GM18526 (cell line): ENCODE results near the gene KPNA6.

ENCODE experiments used
- POLR2A ChIP-seq: IDR thresholded peaks from 3 replicates; pipeline ENCODE4 v1.6.1; 2011; ENCODE audit not compliant: insufficient read length; ENCODE audit errors: extremely low read depth

The KPNA6 gene

DNA sequence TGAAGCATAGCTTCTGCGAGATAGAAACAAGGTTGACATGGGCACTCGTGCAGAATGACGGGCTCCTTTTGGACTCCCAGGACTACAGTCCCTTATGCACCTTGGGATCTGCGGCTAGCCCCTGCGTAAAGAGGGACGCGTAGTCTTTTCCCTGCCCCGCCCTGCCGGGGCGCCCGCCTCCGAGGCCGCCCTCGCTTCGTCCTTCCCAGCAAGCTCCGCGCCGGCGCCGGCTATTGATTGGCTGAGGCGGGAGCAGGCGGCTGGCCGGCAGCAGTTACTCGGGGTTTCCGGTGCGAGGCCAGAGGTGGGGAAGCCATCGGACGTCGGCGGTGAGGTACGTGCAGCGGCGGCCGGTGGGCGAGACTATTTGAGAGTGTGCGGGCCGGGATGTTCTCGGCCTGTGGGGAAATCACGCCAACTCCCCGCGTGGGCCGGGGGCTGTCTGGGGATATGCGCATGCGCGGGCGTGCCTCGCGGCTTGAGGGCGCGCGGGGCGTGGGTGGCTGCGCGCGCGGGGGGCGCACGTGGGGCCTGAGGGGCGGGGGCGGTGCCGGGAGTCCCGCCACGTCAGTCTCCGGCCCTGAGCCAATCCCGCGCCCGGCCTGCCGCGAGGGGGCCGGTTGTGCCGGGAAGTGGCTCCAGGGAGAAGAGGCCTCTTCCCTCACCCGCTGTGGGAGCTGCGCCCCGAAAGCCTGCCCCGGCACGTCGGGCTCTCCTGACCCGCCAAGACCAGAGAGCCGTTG lies 71.8 kb downstream of the KPNA6 start, which contains the start of gene TXLNA:
TSS of gene TXLNA (plus strand) at position 233 of the 743 bp plus-strand sequence. CDS start 671 bp downstream, outside the sequence.
- TF ChIP-seq POLR2A: peak; percentile 85

DNA sequence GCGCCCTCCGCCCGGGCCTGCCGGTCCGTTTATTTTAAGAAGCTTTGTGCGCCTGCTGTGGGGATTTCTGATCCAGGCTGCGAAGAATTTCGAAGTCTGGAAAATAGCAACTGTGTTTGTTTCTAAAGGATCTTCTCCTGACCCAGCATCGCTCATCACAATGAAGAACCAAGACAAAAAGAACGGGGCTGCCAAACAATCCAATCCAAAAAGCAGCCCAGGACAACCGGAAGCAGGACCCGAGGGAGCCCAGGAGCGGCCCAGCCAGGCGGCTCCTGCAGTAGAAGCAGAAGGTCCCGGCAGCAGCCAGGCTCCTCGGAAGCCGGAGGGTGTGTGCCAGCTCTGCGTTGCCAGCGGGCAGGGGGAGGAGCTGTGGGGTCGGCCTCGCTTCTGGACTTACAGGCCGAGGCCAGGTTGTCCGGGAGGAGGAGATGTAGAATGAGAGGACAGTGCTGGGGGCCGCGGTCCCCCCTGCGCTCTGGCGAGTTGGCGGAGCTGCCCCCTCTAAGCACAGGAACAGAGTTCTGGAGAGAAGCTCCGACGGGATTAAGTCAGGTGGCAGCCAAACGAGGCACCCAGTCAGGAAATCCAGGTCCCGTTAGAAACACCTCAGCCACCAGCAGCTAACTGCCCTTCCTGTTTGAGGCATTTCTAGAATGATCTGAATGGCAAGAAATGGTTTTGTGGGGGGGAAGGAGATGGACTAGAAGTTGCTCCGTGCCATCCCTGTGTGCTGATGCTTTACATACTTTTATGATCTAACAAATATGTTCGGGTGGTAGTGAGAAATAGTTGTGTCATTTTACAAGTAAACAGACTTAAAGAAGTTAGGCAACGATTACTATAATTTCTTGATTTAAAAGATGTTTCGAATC lies 72.6 kb downstream of the KPNA6 start:
- TF ChIP-seq POLR2A: no peak

DNA sequence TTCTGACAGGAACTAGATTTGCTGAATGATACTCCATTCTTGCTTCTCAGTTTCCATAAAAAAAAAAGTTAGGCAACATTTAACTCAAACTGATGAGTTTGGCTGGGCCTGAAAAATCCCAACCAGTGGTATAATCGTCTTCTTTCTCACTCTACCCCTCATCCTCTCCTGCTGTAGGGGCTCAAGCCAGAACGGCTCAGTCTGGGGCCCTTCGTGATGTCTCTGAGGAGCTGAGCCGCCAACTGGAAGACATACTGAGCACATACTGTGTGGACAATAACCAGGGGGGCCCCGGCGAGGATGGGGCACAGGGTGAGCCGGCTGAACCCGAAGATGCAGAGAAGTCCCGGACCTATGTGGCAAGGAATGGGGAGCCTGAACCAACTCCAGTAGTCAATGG lies 73.2 kb downstream of the KPNA6 start:
- no peak for TF ChIP-seq POLR2A

DNA sequence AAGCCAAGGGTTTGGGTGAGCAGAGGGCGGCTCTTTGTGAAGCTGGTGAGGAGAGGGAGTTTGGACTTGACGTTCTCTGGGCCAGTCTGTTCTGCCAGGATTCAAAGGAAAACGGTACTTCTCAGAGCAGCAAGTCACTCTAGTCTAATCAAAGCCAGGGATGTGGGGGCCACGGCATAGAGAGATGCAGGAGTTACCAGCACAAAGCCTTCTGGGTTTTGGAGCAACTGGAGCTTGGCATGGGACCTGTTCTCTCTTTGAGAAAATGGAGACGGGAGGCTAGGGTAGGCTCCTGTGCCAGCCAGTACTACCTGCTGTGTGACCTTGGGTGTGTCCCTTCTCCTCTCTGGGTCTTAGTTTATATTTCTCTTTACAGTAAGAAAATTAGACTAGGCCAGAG lies 73.7 kb downstream of the KPNA6 start:
- no peak for TF ChIP-seq POLR2A

DNA sequence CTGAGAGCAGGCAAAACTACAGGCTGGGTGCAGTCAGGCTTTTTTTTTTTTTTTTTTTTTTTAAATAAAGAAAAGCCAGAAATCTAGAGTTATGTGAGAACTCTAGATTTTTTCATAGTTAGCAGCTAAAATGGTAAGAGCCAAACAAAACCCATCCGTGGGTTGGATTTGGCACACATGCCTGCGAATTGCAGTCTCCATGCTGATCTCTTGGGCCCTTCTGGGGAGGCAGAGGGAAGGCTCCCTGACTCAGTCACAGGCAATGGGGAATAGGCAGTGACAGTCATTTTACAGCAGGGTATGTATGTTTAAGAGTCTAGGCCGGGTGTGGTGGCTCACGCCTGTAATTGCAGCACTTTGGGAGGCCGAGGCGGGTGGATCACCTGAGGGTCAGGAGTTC lies 74.2 kb downstream of the KPNA6 start:
- TF ChIP-seq POLR2A: no peak

DNA sequence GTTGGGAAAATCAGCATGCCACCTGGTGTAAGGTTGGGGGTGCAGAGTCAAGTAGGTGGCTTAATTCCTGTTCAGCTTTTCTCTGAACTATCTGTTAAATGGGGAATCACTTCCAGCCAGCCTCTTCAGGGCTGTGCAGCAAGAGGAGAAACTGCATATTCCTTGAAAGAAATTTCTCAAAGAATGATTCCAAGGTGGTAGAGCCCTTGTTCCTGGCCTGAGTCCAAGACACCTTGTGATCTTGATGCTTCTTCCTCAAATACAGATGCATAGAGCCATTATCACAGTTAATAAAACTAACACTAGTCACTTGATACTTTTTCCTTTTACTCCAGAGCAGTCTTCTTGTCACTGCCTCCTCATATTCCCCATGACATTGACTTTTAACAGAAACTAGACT lies 76.8 kb downstream of the KPNA6 start:
- no peak for TF ChIP-seq POLR2A

DNA sequence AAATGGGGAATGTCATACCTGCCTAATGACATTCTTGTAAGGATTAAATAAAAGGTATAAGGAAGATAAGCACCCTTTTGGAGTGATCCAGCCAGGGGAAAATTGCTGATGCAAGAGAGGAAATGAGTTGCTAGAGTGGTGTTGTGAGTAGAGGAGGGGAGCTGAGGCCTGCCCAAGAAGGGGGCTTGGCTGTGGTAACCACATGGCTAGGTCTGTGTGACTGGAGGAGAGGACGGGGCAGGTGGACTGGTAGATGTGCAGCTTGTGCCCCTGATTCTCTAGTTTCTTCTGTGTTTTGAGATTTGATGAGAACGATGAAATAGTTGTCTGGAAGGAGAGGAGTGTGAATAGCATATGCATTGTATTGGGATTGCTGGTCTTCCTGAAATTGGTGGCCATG lies 78.2 kb downstream of the KPNA6 start:
- TF ChIP-seq POLR2A: no peak

DNA sequence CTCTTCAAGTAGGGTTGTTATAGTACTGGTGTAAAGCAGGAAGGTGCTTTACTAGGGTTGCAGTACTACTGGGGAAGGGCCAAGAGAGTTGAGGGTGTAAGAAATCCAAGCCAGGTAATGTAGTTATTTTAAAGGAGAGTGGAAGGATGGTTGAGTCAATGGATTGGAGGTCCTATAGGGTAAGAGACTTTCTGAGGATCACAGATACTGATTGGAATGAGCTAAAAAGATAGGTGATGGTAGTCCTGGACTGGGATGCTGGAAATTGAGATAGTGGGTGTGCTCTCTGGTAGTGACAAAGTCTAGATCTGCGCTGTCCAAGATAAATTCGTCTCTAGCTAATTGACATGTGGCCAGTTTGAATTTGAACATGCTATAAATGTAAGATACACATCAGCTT lies 78.6 kb downstream of the KPNA6 start:
- TF ChIP-seq POLR2A: no peak

DNA sequence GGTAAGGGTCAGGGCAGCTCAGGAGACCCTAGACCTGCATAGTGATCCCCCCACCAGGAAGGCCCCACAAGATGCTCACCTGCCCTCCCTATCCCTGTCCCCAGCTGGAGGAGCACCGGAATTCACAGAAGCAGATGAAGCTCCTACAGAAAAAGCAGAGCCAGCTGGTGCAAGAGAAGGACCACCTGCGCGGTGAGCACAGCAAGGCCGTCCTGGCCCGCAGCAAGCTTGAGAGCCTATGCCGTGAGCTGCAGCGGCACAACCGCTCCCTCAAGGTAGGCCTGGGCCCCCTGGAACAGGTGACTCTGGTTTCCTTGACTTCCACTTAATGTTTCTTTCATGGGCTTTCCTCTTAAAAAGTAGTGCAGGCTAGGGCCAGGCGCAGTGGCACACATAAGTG lies 80.0 kb downstream of the KPNA6 start:
- no peak for TF ChIP-seq POLR2A

DNA sequence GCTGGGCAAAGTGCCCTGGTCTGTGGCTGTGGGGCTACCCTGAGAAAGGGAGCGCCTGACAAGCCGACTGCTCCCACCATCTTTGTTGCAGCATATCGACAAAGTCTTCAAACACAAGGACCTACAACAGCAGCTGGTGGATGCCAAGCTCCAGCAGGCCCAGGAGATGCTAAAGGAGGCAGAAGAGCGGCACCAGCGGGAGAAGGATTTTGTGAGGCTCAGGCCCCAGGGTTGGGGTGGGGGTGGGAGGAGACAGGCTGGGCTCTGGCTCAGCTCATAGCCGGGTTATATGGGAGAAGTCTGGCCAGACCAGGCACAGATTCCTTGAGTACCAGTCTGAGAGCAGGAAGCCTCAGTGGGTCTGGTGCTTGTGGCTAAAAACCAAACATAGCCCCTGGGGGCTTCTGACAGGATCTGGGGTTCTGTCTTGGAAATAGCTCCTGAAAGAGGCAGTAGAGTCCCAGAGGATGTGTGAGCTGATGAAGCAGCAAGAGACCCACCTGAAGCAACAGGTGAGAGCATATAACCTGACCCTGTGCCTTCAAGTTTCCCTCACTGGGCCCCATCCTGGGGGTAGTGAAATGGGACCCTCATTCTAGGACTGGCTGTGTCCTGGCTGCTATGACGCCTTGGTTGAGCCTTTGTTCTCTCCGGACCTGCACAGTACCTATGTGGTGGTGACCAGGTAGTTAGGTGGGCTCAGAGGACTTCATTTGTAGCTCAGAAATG lies 84.5 kb downstream of the KPNA6 start:
- no peak for TF ChIP-seq POLR2A

DNA sequence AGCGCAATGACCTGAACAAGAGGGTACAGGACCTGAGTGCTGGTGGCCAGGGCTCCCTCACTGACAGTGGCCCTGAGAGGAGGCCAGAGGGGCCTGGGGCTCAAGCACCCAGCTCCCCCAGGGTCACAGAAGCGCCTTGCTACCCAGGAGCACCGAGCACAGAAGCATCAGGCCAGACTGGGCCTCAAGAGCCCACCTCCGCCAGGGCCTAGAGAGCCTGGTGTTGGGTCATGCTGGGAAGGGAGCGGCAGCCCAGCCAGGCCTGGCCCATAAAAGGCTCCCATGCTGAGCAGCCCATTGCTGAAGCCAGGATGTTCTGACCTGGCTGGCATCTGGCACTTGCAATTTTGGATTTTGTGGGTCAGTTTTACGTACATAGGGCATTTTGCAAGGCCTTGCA lies 87.1 kb downstream of the KPNA6 start:
- TF ChIP-seq POLR2A: no peak

DNA sequence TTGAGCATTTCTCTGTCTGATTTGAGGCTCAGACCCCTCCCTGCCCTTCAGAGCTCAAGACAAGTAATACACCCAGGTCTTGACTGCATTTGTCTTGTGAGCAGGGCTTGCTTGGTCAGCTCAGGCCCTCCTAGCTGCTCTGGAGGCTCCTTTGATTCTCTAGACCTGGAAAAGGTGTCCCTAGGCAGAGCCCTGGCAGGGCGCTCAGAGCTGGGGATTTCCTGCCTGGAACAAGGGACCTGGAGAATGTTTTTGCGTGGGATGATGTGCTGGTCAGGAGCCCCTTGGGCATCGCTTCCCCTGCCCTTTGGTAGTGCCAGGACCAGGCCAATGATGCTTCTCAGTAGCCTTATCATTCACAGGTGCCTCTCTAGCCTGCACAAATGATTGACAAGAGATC lies 87.7 kb downstream of the KPNA6 start:
- no peak for TF ChIP-seq POLR2A

DNA sequence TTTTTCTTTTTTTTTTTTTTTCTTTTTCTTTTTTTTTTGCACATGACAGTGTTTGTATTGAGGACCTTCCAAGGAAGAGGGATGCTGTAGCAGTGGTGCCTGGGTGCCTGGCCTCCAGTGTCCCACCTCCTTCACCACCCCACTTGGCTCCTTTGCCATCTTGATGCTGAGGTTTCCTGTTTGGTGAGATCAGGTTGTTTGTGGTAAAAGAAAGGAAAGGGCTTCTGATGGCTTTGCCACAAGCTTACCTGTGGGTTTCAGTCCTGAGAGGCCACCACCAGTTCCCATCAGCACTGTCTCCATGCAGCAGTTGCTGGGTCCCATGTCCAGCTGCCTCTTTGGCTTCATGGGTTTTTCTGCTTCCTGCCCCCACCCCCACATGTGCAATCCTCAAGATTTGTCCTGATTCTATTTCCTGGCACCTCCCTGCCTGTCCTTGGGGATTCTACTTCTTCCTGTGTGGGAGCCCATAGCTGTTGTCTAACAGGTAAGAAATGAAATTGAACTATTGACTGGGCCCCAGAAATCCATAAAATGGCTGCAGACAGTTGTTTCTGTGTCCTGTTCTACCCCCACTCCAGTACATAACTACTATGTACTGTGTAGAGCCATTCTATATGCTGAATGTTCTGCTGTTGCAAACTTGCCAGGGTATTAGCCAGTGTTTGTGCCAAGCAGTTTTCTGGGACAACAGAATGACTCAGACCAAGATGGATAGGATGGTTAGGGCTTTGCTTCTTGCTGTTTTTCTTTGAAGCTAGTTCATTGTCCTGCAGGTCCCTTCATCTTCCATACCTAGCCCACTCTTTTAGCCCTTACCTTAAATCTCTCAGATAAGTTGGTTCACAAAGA lies 88.3 kb downstream of the KPNA6 start:
- no peak for TF ChIP-seq POLR2A

DNA sequence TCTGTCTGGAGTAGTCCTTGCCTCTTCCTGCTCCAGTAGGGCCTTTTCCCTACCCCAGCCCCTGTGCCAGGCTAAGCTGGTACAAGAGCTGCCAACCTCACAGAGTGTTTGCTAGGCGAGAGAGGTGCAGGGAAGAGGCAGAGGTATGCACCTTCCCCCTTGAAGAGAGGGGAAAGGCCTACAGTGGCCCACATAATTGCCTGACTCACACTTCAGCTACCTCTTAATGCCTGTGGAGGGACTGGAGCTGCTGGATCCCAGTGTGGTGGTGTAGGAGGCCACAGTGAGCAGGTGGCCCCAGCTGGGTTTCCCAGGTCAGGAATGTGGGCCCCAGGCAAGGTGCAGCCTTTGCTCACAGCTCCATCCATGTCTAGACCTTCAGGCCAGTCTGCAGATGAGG lies 89.2 kb downstream of the KPNA6 start:
- TF ChIP-seq POLR2A: no peak

DNA sequence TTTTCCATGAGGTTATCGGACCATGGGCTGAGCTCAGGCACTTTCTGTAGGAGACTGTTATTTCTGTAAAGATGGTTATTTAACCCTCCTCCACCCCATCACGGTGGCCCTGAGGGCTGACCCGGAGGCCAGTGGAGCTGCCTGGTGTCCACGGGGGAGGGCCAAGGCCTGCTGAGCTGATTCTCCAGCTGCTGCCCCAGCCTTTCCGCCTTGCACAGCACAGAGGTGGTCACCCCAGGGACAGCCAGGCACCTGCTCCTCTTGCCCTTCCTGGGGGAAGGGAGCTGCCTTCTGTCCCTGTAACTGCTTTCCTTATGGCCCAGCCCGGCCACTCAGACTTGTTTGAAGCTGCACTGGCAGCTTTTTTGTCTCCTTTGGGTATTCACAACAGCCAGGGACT lies 90.0 kb downstream of the KPNA6 start:
- TF ChIP-seq POLR2A: no peak
